KMS-11 (cell line): Measurements from ENCODE around the gene GPC3.

Source experiments
- H2AFZ ChIP-seq: fragments of 200-600 bp; sonication (generic); 2 replicates; pipeline ENCODE4 v1.6.1; 2016; ENCODE audit warnings: antibody characterized with exemption, mixed run types, low read depth
- H3K27ac ChIP-seq: fragments of 200-600 bp; sonication (generic); 2 replicates; pipeline ENCODE4 v1.6.1; 2016; ENCODE audit warnings: mild to moderate bottlenecking, mixed run types
- H3K27me3 ChIP-seq: fragments of 200-600 bp; sonication (generic); 2 replicates; pipeline ENCODE4 v1.6.1; 2017; ENCODE audit warnings: mild to moderate bottlenecking, low read depth, mixed run types, moderate library complexity; ENCODE audit not compliant: insufficient read depth
- H3K36me3 ChIP-seq: fragments of 200-600 bp; sonication (generic); 2 replicates; pipeline ENCODE4 v1.6.1; 2017; ENCODE audit warnings: mild to moderate bottlenecking, mixed run types; ENCODE audit not compliant: insufficient read depth
- H3K4me1 ChIP-seq: fragments of 200-600 bp; sonication (generic); 2 replicates; pipeline ENCODE4 v1.6.1; 2016; ENCODE audit warnings: mild to moderate bottlenecking, low read depth, mixed run types; ENCODE audit not compliant: poor library complexity, severe bottlenecking
- H3K4me2 ChIP-seq: fragments of 200-600 bp; sonication (generic); 2 replicates; pipeline ENCODE4 v1.7.0; 2016; ENCODE audit warnings: mild to moderate bottlenecking, mixed run types
- H3K4me3 ChIP-seq: fragments of 200-600 bp; sonication (generic); IDR thresholded peaks from 2 replicates; pipeline ENCODE4 v1.6.1; 2017; ENCODE audit warnings: low read depth, low read length, mixed read lengths; ENCODE audit not compliant: insufficient read depth
- H3K79me2 ChIP-seq: fragments of 200-600 bp; sonication (generic); 2 replicates; pipeline ENCODE4 v1.6.1; 2016; ENCODE audit warnings: low read depth, mixed run types; ENCODE audit not compliant: insufficient read depth
- H3K9ac ChIP-seq: fragments of 200-600 bp; sonication (generic); 2 replicates; pipeline ENCODE4 v1.6.1; 2016; ENCODE audit warnings: mild to moderate bottlenecking, mixed run types
- H4K20me1 ChIP-seq: fragments of 200-600 bp; sonication (generic); 2 replicates; pipeline ENCODE4 v1.6.1; 2016; ENCODE audit warnings: mild to moderate bottlenecking, mixed run types; ENCODE audit not compliant: insufficient read depth
- TF ChIP-seq, protein P1 (sequence below): fragments of 200-600 bp; sonication (generic); conservative IDR thresholded peaks from 2 replicates; pipeline ENCODE4 v1.6.1; 2017; ENCODE audit warnings: low read depth, mild to moderate bottlenecking, antibody characterized with exemption, low read length, moderate library complexity, mixed read lengths

GPC3 gene

DNA sequence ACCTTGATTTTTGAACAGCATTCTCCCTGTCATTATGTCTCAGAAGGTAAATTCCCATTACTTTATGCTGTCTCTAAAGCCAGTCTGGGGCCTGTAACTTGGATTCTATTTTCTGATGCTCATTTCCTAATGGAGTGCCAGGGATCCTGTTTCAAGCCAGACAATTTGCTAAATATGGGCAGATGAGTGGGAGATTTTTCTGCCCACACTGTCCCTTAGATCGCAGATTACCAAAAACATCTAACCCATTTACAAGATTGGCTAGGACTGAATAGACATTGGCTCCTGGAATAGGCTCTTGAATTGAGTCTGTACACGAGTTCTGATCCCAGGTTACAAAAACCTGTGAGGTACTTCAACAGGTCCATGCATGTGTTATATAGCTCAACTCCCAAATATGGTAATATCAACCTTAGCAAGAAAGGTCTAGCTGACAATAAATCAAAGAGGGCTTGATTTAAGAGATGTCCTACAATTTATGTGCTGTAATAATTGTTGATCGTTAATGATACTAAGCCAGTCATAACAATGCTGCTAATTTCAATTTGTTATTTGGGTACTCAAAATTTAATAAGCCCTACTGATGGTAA, 5.7 kb downstream of the GPC3 start:
- H3K4me1 ChIP-seq: no peaks in the 10 kb centered on the region
- H3K36me3 ChIP-seq: no peaks in the 10 kb centered on the region
- no peak overlapping the region for H3K27ac ChIP-seq
- H3K4me3 ChIP-seq: no peak overlapping the region
- no peaks in the 10 kb centered on the region for H3K27me3 ChIP-seq
- H2AFZ ChIP-seq: no peak overlapping the region
- H3K9ac ChIP-seq: no peak overlapping the region
- H4K20me1 ChIP-seq: no peaks in the 10 kb centered on the region
- H3K79me2 ChIP-seq: no peaks in the 10 kb centered on the region
- H3K4me2 ChIP-seq: no peak overlapping the region
- TF ChIP-seq, protein P1, sequence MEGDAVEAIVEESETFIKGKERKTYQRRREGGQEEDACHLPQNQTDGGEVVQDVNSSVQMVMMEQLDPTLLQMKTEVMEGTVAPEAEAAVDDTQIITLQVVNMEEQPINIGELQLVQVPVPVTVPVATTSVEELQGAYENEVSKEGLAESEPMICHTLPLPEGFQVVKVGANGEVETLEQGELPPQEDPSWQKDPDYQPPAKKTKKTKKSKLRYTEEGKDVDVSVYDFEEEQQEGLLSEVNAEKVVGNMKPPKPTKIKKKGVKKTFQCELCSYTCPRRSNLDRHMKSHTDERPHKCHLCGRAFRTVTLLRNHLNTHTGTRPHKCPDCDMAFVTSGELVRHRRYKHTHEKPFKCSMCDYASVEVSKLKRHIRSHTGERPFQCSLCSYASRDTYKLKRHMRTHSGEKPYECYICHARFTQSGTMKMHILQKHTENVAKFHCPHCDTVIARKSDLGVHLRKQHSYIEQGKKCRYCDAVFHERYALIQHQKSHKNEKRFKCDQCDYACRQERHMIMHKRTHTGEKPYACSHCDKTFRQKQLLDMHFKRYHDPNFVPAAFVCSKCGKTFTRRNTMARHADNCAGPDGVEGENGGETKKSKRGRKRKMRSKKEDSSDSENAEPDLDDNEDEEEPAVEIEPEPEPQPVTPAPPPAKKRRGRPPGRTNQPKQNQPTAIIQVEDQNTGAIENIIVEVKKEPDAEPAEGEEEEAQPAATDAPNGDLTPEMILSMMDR: no peak

DNA sequence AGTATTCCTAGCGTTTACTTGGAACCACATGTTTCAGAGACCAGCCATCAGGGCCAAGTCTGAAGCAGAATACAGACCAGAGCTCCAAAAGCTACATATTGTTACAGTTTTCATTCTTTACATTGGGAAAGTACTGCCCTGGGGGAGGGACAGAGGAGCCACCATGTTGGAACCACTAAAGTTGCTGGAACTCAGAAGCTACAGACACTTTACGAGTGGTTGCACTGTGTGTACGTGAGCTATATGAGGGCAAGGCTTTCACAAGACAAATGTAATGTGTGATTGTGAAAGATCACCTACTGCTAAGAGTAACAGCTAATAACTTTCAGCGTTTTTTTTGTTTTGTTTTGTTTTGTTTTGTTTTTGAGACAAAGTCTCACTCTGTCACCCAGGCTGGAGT, 11.7 kb downstream of the GPC3 start:
- Histone ChIP-seq H2AFZ (no peak overlapping the region), H3K27ac (no peak overlapping the region), H3K27me3 (no peaks in the 10 kb centered on the region), H3K36me3 (no peaks in the 10 kb centered on the region), H4K20me1 (no peaks in the 10 kb centered on the region), H3K4me2 (no peak overlapping the region), H3K79me2 (no peaks in the 10 kb centered on the region), H3K9ac (no peak overlapping the region), H3K4me3 (no peak overlapping the region), H3K4me1 (no peaks in the 10 kb centered on the region)
- TF ChIP-seq, protein P1: no peak

DNA sequence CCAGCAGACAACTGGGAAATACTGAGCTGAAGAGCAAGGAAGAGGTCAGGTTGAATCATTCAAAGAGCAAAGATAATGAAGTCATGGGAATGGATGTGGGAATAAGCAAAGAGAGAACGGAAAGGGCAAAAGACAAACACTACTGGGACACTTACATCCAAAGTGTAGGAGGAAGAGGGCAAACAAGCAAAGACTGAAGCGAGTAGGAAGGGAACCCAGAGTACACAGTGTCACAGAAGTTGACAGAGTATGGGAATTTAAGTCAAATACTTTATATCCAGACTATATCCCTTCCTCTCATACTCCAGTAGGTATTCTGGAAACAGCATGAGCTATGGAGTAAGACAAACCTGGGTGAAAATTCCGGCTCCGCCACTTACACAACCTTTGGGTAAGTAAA, 12.5 kb downstream of the GPC3 start:
- Histone ChIP-seq H3K79me2 (no peaks in the 10 kb centered on the region), H4K20me1 (no peaks in the 10 kb centered on the region), H3K4me2 (no peak overlapping the region), H3K27ac (no peak overlapping the region), H3K4me1 (no peaks in the 10 kb centered on the region), H2AFZ (no peak overlapping the region), H3K36me3 (no peaks in the 10 kb centered on the region), H3K27me3 (no peaks in the 10 kb centered on the region), H3K4me3 (no peak overlapping the region), H3K9ac (no peak overlapping the region)
- TF ChIP-seq, protein P1: no peak

DNA sequence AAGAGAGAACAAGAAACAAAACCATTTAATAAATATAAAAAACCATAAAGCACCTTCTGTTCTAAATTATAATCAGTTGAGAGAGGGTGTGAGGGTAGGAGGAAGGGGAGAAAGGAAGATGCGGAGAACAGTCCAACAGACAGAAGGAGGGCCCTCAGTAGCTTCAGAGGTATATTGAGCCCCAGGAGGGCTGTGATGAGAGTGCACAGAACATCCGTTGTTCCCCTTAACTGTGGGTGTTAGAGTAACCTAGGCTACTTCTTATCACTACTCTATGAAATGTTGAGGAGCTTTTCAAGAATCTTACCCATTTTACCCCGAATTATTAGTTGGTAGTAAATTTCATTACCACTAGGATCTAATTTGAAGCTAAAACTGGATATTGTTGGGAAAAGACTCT, 13.8 kb downstream of the GPC3 start:
- H3K27me3 ChIP-seq: no peaks in the 10 kb centered on the region
- no peak overlapping the region for H3K9ac ChIP-seq
- no peak overlapping the region for H3K27ac ChIP-seq
- no peak overlapping the region for H3K4me2 ChIP-seq
- TF ChIP-seq, protein P1: no peak
- H3K4me3 ChIP-seq: no peak overlapping the region
- H2AFZ ChIP-seq: no peak overlapping the region
- no peaks in the 10 kb centered on the region for H4K20me1 ChIP-seq
- H3K79me2 ChIP-seq: no peaks in the 10 kb centered on the region
- H3K36me3 ChIP-seq: no peaks in the 10 kb centered on the region
- H3K4me1 ChIP-seq: no peaks in the 10 kb centered on the region
